HG02678 (cell line): ENCODE data around the gene CHURC1.

Experiments used
- ATAC-seq: cut with Tn5 transposase; IDR thresholded peaks from one replicate; pipeline ENCODE4 v1.9.1; 2021; ENCODE audit warnings: mild to moderate bottlenecking, moderate library complexity; ENCODE audit not compliant: unreplicated experiment

CHURC1 gene

DNA sequence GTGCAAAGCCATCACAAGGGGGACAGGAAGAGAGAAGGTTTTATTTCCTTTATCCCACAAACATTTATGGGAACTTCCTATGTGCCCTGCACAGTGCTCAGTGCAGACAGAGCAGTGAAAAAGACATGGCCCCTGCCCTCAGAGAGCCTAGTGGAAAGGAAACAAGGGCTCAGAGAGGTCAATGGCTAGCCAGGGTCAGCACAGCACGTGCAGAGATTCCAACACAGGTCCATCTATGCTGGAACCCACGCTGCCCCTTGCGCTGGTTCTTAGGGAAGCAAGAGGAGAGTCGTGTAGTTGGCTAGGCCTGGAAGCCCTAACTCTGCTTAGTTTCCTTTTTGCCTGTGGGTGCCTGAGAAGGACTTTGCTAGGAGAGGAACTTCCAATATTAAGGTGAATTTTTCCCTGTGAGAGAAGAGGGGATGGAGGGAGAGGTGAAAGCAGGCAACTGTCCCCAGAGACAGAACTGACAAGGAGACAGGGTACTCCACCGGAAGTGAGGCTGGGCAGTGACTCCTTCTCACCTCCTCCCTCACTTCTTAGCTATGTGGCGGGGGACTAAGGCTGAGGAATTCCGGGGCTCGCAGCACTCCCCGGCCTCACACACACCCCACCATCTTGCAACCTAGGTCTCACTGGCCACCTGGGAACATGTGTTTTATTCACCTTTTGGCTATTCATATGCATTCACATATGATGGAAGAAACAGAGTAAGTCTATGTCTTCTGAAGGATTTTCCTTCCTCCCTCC lies 40.4 kb downstream of the CHURC1 start:
- no peak for ATAC-seq

DNA sequence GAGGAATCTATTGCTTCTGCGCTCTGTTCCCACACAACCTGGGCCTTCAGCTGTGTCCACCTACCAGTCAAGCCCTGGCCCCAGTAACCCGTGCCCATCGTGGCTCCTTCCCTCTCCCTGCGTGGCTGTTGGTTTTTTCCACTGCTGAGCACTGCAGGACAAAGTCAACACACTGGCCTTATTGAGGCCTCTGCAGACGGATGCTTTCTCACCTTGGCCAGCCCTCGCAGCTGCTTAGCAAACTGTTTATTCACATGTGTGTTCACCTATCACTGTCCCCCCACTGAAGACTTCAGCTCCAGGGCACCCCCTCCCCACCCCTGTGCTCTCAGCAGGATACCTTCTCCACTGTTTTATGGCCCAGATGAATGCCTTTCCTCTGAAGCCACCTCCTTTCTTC lies 41.0 kb downstream of the CHURC1 start:
- no peak for ATAC-seq

DNA sequence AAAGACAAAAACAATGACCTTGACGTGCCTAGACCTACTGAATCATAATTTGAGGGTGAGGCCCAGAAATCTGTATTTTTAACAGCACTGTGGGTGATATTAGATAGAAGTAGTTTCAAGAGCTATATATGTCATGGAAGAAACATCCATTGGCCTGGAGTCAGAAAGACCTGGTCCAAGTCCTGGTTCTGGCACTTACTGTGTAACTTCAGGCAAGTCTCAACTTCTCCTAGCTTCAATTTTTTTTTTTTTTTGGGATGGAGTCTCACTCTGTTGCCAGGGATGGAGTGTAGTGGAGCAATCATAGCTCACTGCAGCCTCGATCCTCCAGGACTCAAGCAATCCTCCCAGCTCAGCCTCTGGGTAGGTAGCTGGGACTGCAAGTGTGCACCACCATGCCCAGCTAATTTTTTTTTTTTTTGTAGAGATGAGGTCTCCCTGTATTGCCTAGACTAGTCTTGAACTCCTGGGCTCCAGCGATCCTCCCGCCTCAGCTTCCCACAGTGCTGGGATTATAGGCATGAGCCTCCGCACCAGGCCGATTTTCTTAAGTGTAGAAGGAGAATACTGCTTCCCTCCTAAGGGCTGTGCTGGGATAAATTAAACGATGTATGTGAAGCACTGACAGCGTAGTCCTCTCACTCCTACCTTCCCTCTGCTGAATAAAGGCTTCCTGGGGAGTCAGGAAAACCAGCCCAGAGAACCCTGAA lies 42.6 kb downstream of the CHURC1 start:
- ATAC-seq: no peak

DNA sequence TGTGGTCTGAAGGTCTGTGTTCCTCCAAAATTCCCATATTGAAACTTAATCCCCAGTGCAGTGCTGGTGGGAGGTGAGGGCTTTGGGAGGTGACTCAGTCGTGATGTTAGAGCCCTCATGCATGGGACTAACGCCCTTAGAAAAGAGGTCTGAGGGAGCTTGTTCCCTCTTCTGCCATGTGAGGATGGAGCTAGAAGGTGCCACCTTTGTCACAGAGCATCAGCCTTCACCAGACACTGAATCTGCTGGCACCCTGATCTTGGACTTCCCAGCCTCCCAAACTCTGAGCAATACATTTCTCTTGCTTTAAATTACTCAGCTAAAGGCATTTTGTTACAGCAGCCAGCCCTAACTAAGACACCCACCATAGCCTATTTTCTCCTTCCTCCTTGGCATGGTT lies 43.9 kb downstream of the CHURC1 start:
- ATAC-seq: no peak

DNA sequence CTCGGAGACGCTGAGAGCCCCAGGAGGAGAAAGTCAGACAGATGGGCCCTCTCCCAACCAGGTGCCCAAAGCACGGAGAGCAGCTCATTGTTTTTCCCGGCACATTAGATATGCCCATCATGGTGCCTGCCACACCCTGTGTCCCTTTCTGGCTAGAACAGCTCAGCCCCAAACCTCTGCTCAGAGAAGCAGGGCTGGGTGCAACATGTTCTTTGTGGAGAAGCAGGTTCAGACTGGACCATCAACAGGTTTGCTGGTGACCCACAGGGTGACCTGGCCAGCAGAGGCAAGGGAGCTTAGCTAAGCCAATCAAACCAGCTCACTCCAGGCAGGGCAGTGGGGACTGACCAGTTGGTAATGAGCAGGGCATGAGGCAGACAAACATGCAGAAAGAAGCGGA lies 44.5 kb downstream of the CHURC1 start:
- no peak for ATAC-seq

DNA sequence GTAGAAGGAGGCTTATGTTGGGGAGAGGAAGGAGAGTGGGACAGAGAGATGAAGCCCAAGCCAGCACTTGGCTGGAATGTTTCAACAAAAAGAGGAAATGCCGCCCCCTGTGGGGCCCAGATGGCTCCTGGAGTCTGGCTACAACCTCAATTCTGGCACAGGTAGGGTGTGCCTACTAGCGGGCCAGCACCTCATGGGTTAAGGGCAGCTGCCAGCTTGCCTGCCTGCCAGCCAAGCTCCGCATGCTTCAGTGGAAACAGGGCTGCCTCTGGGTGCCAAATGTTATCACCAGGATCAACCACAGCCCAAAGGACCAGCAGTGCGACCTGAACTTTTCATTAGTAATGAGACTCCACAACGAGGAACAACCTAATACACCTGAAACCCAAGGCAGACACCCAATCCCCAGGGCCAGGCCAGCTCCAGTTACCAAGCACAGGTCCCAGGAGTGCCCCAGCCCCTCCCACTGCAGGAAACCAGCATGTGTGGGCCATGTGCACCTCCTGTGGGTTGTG lies 46.6 kb downstream of the CHURC1 start:
- ATAC-seq: no peak

DNA sequence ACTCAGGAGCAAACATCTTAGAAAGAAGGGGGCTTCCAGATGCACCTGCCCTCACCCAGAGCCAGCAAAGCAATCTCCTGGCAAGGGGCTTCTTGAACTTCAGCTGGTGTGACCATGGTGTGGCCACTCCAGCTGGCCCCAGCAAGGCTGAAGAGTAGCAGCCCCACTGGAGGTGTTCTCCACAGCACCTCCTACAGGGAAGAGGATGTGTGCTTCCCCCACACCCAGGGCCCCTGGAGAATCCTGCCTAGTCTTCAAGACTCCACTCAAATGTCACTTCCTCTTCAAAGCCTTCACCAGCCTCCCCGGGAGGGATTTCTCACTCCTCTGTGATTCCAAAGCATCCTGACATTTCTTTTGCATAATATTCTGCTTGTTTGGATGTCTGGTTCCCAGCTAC lies 49.4 kb downstream of the CHURC1 start:
- no peak for ATAC-seq

DNA sequence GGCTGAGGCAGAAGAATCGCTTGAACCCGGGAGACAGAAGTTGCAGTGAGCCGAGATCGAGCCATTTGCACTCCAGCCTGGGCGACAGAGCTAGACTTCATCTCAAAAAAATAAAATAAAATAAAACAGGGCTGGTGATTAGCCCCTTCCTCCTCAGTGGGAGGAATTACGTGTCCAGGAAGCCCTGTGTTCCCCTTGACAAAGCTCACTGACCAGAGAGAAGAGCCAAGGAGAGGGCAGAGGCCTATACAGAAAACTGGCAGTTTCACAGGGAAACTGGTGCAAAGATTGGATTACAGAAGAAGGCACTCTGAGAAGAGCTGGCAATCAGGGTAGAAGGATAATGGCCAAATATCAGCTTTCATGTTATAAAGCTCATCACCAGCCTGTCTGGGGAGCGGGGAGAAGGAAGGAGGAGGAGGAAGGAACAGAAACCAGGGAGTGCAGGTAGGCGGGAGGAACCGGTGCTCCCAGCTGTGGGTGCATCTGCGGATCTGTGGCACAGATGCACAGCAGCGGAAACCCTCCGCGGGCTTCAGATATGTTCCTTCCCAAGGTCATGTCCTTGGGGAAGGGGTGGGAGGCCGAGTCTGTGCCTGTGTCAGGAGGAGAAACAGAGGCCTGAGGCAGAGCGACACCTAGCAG lies 51.2 kb downstream of the CHURC1 start:
- ATAC-seq: no peak

DNA sequence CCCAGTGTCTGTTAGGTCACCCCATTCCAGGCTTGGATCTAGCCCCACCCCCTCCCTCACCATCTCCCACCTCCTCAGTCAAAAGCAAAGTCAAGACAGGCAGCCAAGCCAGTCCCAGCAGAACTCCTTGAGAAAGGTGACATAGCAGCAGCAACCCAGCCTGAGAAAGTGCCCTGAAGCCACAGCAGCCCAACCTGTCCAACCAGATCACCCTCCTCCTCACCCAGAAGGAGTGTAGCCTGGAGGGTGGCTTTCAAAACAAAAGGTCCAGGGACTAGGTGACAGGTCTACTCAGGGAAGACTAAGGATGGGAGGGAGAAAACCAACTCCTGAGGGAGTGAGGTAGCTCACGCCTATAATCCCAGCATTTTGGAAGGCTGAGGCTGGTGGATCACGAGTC lies 52.7 kb downstream of the CHURC1 start:
- ATAC-seq: no peak

DNA sequence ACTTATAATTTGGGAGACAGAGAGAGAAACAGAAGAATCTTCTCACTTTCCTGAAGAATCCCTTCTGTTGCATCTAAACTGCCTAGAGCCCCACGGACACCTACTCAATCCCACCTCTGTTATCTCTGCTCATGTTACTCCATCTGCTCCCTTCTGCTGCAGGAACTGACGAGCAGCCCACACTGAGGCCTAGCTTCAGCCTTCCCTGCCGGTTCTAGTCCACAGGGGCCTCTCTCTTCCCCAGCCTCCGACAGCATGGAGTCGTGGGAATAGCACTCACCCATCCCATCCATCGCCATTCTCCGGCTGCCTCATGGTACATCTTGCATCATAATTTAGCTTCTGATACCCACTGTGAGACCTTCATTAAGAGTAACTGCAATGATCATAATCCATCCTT lies 53.9 kb downstream of the CHURC1 start:
- ATAC-seq: no peak

DNA sequence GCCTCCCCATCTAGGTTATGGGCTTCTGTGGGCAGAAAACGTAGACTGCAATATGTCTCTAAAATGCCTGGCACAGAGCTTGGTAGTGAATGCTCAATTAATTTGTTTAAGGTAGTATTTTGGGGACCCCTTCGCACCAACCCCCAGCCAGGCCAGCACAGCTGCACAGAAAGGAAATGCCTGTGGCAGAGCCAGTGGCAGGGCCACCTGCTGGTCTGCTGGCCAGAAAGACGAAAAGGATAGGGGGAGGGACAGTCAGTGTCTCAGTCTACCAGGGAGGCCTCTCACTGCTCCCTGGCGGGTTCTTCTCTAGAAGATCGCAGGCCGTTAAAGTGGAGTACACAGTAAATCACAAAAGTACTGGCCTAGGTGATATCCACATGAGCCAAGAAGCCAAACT lies 54.4 kb downstream of the CHURC1 start:
- ATAC-seq: no peak

DNA sequence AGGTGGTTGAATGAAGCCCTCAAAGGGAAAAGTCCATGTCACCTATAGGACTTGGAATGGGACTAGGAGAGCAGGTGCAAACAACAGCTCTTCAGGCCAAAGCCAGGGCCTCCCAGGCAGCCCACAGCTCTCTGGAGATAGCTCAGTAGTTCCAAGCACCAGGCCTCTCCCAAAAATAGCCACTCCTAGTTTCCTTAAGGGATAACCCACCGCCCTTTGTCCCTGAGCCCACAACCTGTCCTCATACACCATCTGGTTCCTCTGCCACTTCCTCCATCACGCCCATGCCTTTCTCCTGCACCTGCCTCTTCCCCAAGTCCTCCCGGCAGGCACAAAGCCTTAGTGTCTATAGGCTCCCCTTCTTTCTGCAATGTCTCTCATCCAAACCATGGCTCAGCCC lies 55.8 kb downstream of the CHURC1 start:
- no peak for ATAC-seq

DNA sequence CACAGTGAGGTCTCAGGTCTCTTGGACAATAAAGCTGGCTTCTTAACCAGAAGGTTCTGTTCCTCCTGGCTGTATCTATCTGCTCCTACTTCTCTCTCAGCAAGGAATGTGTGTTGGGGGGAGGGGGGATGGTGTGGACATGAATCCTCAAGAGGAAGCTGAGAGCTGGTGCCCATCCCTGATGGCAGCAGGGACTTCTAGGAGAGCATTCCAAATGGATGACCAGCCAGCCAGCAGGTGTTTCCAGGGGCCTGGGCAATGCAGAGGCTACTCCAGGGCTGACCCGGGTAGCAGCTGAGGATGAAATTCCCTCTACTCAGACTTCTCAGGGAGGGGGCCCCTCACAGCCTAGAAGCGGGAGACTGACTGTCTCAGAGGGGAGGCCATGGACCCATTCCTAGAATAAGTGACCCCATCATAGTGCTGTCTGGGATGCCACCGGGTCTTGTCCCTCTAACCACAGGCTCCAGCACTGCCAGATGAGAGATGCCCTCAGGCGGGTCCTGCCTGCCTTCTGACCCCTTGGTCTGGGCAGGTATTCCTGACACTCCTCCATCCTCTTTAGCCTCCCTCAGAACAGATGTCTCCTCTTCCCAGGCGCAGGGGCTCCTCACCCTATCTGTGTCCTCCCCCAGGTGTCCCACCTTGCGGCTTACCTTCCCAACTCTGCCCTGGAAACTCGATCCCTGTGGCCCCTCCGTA lies 56.7 kb downstream of the CHURC1 start:
- no peak for ATAC-seq

DNA sequence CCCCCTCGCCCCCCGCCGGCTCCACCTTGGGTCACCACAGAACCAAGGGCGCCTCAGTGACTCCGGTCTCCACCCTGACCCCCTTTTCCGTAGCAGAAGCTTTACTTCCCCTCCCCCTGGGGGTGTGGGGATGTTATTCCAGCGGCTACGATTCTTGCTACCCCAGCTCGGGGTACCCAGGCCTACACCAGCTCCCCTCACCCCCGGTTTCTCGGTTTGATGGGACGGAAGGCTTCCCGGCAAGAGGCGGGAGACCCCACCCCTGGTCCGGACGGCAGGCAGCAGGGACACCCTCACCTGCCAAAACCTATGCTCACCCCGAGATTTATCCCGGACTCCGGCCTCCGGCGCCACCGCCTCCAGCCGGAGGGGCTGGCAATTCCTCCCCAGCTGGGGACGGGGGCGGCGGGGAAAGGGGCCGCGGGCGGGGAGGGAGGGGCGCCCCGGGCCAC lies 57.3 kb downstream of the CHURC1 start:
- ATAC-seq: no peak

DNA sequence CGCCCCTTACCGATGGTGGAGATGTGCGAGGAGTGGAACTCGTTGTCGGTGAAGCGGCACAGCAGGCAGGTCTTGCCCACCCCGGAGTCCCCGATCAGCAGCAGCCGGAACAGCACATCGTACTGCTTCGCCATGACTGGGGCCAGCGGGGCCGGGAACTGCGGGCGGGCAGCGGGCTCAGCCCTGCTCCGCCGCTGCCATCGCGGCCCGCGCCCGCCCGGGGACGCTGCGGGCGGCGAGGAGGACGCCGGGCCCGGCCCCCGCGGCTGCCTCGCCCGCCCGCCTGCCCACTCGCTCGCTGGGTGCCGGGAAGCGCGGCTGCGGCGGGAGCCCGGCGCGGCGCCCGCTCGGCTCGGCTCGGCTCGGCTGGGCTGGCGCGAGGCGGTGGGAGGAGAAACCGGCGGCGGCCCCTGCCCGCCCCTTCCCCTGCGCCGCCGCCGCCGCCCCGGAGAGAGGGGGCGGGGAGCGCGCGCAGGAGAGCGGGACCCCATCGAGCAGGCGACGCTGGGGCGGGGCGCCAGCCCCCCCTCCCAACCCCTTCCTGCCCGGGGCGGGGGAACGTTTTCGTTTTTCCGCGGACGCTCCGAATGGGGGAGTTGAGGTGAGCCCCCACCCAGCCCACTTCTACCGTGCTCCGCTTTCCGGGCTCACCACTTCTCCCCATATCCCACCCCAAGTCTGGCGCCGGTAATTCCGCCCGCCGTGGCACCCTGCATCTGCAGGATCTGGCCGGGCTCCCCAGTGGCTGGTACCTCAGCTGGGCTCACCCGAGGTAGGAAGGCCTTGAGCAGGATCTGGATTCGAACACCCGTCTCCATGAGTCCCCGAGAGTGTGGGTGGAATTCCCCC lies 57.9 kb downstream of the CHURC1 start, which contains the start of gene RAB15:
TSS of gene RAB15 (minus strand) at position 394 of the 849 bp plus-strand sequence. CDS start at position 134, 260 bp downstream.
- ATAC-seq: no peak

DNA sequence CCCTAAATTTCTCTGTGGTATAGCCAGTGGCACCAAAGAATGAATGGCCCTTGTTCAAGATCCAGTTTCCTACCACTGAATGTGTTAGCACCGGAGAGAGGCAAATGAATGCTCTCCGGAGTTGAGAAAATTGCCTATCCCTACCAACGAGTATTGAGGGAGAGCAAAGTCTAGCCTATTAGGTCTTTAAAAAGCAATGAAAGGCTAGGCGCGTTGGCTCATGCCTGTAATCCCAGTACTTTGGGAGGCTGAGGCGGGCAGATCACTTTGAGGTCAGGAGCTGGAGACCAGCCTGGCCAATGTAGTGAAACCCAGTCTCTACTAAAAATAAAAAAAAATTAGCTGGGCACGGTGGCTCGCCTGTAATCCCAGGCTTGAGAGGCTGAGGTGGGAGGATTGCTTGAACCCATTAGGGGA lies 58.8 kb downstream of the CHURC1 start:
- ATAC-seq: no peak

DNA sequence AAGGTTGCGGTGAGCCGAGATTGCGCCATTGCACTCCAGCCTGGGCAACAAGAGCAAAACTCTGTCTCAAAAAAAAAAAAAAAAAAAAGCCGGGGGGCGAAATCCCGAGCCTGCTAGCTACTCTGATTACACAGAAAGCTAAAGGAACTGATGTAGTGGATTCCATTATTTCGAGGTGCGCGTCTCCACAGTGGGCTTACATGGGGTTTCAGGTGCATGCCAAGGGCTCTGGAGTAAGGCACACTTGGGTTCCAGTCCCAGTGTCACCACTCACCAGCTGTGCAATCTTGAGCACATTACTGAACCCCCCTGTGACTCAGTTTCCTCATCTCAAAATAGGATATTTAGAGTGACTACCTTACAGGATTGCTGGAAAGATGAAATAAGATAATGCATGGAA lies 59.6 kb downstream of the CHURC1 start:
- no peak for ATAC-seq

DNA sequence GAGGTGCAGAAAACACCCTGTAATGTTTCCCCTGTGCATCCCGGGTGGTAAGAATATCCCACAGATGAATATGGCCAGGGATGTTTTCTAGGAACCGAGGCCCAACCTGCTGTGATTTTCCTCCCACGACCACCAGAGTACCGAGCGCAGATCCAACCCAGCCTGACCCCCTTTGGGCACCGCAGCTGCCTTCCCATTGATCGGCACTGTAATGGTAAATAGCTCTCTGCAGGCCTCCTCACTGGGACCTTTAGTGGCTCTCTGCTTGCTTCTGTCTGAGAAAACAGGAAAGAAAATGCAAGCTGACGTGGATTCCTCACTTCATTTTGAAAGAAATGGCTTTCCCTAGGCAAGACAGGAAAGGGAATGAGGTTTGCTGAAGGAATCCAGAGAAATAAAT lies 60.3 kb downstream of the CHURC1 start:
- ATAC-seq: no peak

DNA sequence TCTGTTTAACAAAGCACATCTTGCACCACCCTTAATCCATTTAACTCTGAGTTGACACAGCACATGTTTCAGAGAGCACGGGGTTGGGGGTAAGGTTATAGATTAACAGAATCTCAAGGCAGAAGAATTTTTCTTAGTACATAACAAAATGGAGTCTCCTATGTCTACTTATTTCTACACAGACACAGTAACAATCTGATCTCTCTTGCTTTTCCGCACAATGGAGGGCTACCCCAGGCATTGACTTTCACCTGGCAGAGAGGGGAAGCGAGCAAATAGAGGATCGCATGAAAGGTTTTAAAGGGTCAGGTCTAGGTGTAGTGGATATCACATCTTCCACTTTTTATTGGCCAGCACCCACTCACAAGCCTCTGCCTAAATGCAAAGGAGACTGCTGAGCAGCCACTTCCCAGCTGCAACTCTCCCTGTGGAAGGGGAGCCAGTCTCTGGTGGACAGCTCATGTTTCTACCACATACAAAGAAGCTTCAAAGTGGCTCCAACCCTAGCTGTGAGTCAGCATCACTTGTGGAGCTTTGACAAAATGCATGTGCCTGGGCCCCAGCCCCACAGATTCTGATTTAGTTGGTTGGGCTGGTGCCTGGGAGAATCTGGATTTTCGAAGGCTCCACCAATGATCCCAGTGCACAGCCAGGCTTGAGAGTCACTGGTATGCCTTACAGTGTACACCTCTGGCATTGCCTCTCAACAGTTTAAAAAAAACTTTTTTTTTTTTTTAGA lies 65.2 kb downstream of the CHURC1 start:
- no peak for ATAC-seq
